ENCODE results near the gene MLLT10. TPM values are rescaled to one million over a fixed set of nuclear protein-coding genes. Genes with fewer than 3 reads are reported as not detected.

The MLLT10 gene
- total and polyA plus RNA-seq, 9 of the 15 experiments (the other 6 are each of a cell fraction or from before 2014, with no cell fraction given): 18.8 to 81.4 (median 64.2) TPM

DNA sequence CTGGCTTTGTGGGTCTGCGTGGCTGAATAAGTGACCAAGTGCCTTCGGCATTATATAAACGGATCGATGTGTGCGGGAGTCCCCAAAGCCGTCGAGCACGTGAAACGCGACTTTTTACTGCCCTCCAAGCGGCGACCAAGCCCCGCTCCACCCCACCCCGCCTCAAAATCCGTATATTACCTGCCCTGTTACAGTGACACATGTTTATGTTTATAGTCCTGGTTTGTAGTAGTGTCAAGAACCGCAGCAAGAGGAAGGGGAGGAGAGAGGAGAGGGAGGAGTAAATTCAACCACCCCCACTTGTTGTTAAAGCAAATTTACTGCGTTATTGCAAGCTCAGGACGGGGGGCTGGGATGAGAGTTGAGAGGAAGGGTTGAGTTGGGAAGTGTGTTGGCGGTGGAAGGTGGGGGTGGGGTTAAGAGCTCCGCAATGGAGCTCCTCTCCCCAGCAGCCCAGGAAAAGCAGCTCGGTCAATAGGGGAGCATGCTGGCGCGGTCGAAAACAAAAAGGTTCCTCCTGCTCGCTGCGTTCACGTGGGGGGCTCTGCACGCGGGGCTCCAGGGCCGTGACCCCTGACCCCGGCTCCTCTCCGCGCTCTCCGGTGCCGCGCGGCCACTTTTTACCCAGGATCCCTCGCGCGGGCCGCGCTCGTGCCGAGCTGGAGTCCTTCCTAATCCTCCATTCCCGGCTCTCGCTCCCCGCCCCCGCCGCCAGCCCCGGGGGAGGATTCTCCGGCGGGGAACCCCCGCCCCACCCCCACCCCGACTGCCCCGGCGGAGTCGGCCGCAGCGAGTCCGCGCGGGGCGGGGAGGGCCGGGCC lies 8.5 kb upstream of the MLLT10 start, which contains the start of gene SKIDA1 (continued):
- TF ChIP-seq PTRF (tag; IDR thresholded peaks at IDR 0.05) (no peak), XRCC3 (IDR thresholded peaks at IDR 0.05) (no peak), POLR3G (IDR thresholded peaks at IDR 0.05; ENCODE audit: extremely low read depth, insufficient read length, insufficient replicate concordance) (no peak), ZNF224 (CRISPR knock-in tag; IDR thresholded peaks at IDR 0.05) (no peak), ZFP36 (IDR thresholded peaks at IDR 0.05; ENCODE audit: low read depth, low read length, partially characterized antibody) (peak; percentile 3), CBFA2T2 (conservative IDR thresholded peaks at IDR 0.05) (no peak), ZNF764 (CRISPR knock-in tag; IDR thresholded peaks at IDR 0.05; ENCODE audit: low read depth) (no peak), LCOR (CRISPR knock-in tag; IDR thresholded peaks at IDR 0.05) (peak; percentile 43; the same call in 1 of the 2 replicates), NFE2L1 (tag; IDR thresholded peaks at IDR 0.05; ENCODE audit: borderline replicate concordance, low read depth) (no peak), ZNF778 (CRISPR knock-in tag; IDR thresholded peaks at IDR 0.05) (no peak), KAT2B (IDR thresholded peaks at IDR 0.05; ENCODE audit: low read depth, low read length) (no peak), MTA1 (IDR thresholded peaks at IDR 0.05; ENCODE audit: borderline replicate concordance) (peak; percentile 71; the same call in 1 of the 2 replicates), ZNF668 (CRISPR knock-in tag; IDR thresholded peaks at IDR 0.05) (no peak), DPF2 (IDR thresholded peaks at IDR 0.05) (peak; percentile 78), SLC30A9 (CRISPR knock-in tag; IDR thresholded peaks at IDR 0.05) (no peak), MTA3 (IDR thresholded peaks at IDR 0.05; ENCODE audit: borderline replicate concordance) (0 out of 2 replicates have a peak, but pooled peaks have one; percentile 66), RHOXF2B (CRISPR knock-in tag; conservative IDR thresholded peaks at IDR 0.05) (no peak), ZNF766 (CRISPR knock-in tag; conservative IDR thresholded peaks at IDR 0.05) (peak; percentile 85)
- TF ChIP-seq, protein P1, sequence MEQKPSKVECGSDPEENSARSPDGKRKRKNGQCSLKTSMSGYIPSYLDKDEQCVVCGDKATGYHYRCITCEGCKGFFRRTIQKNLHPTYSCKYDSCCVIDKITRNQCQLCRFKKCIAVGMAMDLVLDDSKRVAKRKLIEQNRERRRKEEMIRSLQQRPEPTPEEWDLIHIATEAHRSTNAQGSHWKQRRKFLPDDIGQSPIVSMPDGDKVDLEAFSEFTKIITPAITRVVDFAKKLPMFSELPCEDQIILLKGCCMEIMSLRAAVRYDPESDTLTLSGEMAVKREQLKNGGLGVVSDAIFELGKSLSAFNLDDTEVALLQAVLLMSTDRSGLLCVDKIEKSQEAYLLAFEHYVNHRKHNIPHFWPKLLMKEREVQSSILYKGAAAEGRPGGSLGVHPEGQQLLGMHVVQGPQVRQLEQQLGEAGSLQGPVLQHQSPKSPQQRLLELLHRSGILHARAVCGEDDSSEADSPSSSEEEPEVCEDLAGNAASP (IDR thresholded peaks at IDR 0.05): no peak
- TF ChIP-seq, protein P2, sequence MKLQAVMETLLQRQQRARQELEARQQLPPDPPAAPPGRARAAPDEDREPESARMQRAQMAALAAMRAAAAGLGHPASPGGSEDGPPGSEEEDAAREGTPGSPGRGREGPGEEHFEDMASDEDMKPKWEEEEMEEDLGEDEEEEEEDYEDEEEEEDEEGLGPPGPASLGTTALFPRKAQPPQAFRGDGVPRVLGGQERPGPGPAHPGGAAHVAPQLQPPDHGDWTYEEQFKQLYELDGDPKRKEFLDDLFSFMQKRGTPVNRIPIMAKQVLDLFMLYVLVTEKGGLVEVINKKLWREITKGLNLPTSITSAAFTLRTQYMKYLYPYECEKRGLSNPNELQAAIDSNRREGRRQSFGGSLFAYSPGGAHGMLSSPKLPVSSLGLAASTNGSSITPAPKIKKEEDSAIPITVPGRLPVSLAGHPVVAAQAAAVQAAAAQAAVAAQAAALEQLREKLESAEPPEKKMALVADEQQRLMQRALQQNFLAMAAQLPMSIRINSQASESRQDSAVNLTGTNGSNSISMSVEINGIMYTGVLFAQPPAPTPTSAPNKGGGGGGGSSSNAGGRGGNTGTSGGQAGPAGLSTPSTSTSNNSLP (IDR thresholded peaks at IDR 0.05; ENCODE audit: borderline replicate concordance, low read depth, low read length): no peak
- TF ChIP-seq, protein P3, sequence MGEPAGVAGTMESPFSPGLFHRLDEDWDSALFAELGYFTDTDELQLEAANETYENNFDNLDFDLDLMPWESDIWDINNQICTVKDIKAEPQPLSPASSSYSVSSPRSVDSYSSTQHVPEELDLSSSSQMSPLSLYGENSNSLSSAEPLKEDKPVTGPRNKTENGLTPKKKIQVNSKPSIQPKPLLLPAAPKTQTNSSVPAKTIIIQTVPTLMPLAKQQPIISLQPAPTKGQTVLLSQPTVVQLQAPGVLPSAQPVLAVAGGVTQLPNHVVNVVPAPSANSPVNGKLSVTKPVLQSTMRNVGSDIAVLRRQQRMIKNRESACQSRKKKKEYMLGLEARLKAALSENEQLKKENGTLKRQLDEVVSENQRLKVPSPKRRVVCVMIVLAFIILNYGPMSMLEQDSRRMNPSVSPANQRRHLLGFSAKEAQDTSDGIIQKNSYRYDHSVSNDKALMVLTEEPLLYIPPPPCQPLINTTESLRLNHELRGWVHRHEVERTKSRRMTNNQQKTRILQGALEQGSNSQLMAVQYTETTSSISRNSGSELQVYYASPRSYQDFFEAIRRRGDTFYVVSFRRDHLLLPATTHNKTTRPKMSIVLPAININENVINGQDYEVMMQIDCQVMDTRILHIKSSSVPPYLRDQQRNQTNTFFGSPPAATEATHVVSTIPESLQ (CRISPR knock-in tag; IDR thresholded peaks at IDR 0.05): no peak
- TF ChIP-seq, protein P4, sequence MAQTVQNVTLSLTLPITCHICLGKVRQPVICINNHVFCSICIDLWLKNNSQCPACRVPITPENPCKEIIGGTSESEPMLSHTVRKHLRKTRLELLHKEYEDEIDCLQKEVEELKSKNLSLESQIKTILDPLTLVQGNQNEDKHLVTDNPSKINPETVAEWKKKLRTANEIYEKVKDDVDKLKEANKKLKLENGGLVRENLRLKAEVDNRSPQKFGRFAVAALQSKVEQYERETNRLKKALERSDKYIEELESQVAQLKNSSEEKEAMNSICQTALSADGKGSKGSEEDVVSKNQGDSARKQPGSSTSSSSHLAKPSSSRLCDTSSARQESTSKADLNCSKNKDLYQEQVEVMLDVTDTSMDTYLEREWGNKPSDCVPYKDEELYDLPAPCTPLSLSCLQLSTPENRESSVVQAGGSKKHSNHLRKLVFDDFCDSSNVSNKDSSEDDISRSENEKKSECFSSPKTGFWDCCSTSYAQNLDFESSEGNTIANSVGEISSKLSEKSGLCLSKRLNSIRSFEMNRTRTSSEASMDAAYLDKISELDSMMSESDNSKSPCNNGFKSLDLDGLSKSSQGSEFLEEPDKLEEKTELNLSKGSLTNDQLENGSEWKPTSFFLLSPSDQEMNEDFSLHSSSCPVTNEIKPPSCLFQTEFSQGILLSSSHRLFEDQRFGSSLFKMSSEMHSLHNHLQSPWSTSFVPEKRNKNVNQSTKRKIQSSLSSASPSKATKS (CRISPR knock-in tag; IDR thresholded peaks at IDR 0.05): no peak
